IMR-90 (cell line): ENCODE results near the gene PDK3.

ENCODE experiments used
- CEBPB ChIP-seq: IDR thresholded peaks from 2 replicates; pipeline ENCODE4 v1.6.1; 2012; ENCODE audit warnings: low read depth, low read length, improper control_type of control experiment
- MXI1 ChIP-seq: IDR thresholded peaks from 2 replicates; pipeline ENCODE4 v1.6.1; 2012; ENCODE audit warnings: low read depth, mild to moderate bottlenecking, low read length, moderate library complexity, borderline replicate concordance
- POLR2A ChIP-seq: IDR thresholded peaks from 2 replicates; pipeline ENCODE4 v1.6.1; 2012; ENCODE audit warnings: mild to moderate bottlenecking, low read depth, low read length
- SMC3 ChIP-seq: fragments of 150-350 bp; IDR thresholded peaks from 2 replicates; pipeline ENCODE4 v1.6.1; 2016; ENCODE audit warnings: low read depth, mild to moderate bottlenecking, antibody characterized with exemption, low read length, moderate library complexity
- TF ChIP-seq, protein P1 (sequence below): conservative IDR thresholded peaks from 2 replicates; pipeline ENCODE4 v1.5.1; 2012; ENCODE audit warnings: mild to moderate bottlenecking, low read depth, low read length, improper control_type of control experiment

DNA sequence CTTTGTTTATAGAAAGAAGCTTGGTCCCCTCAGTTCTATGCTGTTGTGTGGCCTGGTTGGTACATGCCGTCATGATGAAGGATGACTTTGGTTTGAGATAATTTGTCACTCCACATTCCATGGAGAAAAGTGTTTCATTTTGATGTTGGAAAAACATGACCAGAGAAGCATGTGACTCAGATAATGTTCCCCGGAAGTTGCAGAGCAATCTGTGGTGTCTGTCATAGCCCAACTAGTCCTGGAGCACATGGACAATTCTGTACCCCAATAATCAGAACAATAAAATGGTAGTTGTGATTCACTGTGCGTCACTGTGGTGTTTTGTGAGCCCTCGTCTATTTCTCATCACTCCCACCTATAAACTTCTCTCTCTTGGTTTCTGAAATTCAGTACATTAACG lies 85.1 kb downstream of the PDK3 start:
- TF ChIP-seq, protein P1, sequence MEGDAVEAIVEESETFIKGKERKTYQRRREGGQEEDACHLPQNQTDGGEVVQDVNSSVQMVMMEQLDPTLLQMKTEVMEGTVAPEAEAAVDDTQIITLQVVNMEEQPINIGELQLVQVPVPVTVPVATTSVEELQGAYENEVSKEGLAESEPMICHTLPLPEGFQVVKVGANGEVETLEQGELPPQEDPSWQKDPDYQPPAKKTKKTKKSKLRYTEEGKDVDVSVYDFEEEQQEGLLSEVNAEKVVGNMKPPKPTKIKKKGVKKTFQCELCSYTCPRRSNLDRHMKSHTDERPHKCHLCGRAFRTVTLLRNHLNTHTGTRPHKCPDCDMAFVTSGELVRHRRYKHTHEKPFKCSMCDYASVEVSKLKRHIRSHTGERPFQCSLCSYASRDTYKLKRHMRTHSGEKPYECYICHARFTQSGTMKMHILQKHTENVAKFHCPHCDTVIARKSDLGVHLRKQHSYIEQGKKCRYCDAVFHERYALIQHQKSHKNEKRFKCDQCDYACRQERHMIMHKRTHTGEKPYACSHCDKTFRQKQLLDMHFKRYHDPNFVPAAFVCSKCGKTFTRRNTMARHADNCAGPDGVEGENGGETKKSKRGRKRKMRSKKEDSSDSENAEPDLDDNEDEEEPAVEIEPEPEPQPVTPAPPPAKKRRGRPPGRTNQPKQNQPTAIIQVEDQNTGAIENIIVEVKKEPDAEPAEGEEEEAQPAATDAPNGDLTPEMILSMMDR: no peak
- TF ChIP-seq CEBPB: no peak
- no peak for TF ChIP-seq POLR2A
- TF ChIP-seq SMC3: no peak
- no peak for TF ChIP-seq MXI1
